Measurements from ENCODE around the gene TMC4.

GRCh38 chr19:54114340-54115108 is 58.4 kb downstream of the TMC4 start:
- TF ChIP-seq CTCF (IDR thresholded peaks at IDR 0.05) (no peak), POLR2A (IDR thresholded peaks at IDR 0.05) (no peak)

All from body of pancreas (tissue), 4 donors.